NCI-H2171 treated with DMSO at 0.1 percent for 48 hours (cell line): ENCODE data around the gene TLK1.
"Not testable (repeated sequence)": the region's sequence is repeated elsewhere in the genome, so short reads cannot be mapped to it uniquely, and the experiment has no call there.

Experiments used
- DNase-seq: peaks from one replicate; lab custom pipeline; 2025; lab: John Stamatoyannopoulos, UW

Gene TLK1

DNA sequence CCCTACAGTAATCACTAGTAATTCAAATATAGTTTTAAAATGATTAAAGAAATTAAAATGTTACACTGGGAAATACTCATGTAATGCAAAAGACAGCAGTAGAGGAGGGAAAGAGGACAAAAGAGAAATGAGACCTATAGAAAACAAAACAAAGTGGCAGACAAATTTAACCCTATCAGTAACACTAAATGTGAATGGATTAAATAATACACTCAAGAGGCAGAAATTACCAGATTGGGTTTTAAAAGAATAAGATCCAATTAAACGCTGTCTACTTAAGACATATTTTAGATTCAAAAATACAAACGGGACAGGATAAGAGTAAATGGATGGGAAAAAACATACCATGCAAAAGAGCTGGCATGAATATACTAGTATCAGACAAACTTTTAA lies 17.0 kb downstream of the TLK1 start:
- no peak for DNase-seq

DNA sequence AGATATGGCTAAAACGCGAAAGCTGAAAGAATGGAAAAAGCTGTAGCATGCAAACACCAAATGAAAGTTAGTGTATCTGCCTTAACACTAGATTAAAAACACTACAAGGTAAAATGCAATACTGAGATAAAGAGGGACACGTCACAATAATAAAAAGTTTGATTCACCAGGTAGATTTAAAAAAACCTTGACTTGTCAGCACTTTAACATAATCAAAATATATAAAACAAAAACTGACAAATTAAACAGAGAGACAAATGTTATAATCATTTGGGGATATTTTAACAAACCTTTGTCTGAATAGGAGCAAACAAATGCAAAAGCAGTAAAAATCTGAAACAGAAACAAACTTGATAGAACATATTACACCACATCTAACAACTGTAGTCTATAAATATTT lies 18.3 kb downstream of the TLK1 start:
- DNase-seq = no peak

DNA sequence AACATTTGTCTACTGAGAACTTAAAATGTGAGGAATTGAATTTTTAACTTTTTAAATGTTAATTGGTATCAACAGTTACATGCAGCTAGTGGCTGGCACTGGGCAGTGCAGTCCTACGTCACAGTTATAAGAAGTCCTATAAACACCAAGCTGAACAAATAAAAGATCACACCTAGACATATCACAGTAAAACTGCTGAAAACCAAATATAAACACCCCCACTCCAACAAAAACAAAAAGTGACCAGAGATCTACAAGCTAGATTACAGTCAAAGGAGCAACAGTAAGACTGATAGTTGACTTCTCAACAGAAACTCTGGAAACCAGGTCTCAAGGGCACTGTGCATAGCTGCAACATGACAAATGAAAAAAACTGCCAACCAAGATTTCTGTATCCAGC lies 19.4 kb downstream of the TLK1 start:
- DNase-seq = no peak

DNA sequence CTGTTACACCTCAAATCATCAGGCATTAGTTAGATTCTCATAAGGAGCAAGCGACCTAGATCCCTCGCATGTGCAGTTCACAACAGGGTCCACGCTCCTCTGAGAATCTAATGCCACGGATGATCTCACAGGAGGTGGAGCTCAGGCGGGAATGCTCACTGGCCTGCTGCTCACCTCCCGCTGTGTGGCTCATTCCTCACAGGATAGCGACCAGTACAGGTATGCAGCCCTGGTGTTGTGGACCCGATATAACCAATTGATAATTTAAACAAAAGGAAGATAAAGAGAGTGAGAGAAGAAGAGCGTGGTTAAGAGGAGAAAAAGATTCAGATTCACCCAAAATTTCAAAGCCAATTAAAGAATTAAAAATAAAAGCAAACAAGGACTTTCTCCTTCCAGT lies 20.8 kb downstream of the TLK1 start:
- no peak for DNase-seq

DNA sequence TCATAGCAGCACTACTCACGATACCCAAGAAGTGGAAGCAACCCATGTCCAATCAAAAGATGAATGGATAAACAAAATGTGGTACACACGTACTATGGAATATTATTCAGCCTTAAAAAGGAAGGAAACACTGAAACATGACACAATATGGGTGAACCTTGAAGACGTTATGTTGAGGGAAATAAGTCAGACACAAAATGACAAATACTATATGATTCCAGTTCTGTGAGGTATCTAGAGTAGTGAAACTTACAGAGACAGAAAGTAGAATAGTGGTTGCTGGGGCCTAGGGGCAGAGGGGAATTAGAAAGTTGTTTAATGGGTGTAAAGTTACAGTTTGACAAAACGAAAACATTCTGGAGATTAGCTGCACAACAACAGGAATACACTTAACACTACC lies 24.7 kb downstream of the TLK1 start:
- no peak for DNase-seq

DNA sequence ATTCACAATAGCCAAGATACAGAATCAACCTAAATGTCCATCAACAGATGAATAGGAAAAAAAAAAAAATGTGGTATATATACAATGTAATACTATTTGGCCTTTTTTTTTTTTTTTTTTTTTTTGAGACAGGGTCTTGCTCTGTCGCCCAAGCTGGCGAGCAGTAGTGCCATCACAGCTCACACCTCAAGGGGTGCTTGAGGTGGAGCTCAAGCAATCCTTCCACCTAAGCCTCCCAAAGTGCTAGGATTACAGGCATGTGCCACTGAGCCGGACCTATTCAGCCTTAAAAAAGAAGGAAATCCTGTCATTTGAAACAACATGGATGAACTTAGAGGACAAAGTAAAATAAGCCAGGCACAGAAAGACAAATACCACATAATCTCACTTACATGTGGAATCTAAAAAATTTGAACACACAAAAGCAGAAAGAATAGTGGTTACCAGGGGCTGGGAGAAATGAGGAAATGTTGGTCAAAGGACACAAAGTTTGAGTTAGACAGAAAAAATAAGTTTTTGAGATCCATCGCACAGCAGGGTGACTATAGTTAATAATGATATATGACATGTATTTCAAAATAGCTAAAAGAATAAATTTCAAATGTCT lies 26.0 kb downstream of the TLK1 start:
- no peak for DNase-seq

DNA sequence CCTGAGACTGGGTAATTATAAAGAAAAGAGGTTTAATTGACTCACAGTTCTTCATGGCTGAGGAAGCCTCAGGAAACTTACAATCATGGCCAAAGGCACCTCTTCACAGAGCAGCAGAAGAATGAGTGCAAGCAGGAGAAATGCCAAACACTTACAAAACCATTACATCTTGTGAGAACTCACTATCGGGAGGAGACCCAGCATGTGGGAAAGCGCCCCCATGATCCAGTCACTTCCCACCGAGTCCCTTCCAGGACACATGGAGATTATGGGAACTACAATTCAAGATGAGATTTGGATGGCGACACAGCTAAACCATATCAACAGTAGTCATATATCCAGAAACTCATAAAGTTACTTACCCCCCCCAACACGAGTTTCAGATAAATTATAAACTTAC lies 28.6 kb downstream of the TLK1 start:
- DNase-seq = no peak

DNA sequence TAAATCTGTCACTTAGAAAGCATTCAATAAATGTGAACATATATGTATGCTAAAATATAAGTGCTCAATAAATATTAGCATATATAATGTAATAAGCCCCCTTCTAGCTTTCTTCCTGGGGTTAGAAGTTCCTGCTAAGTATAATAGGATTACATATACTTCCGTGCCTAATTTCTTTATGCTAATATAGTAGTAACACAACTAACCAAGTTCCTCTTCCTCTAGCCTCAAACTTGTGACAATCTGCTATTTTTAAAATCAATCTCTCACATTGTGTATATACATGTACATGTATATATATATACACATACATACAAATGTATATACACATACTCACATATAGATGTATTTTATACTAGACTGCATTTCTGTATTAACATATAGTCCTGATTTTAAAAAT lies 32.2 kb downstream of the TLK1 start:
- no peak for DNase-seq

DNA sequence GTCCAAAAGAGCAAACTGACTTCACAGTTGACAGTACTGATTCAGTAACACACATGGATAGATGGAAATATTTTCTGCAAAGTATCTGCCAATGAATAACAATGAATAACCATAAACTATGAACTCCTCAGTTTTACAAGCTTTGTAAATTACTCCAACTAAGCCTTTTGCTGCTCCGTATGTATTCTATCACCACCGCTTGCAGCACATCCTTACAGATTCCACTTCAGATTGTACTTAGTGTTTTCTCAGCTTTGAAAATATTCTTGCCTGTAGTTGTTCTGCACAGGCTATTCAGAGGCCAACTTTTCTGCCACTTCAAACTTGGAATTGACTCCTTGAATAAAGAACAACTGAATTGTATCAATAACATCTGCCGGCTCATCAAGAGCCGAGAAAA lies 36.2 kb downstream of the TLK1 start:
- no peak for DNase-seq

DNA sequence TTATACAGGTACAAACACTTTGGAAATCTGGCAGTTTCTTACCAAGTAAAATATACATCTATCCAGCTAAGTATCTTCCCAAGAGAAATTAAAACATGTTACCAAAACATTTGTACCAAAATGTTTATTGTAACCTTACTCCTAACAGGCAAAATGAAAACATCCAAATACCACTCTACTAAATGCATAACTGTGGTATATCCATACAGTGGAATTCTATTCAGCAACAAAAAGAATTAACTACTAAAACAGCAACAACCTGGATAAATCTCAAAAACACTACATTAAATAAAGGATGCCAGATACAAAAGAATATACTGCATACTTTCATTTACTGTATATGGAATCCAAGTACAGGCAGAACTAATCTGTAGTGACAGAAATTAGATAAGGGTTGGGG lies 51.1 kb downstream of the TLK1 start:
- DNase-seq = no peak

DNA sequence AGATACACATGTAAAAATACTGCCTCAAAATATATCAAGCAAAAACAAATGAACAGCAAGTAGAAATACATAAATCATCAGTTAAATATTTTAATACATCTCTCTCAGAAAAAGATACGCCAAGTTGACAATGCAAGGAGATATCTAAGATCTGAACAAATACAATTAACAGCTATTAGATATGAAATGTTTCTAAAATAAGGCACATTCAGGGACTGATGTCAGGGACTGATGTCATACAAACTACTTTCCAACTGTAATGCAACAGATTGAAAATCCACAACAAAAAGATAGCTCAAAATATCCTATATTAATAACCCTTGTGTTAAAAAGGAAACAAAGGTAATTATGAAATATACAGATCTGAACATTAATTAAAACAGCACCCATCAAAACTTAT lies 51.7 kb downstream of the TLK1 start:
- DNase-seq = no peak

DNA sequence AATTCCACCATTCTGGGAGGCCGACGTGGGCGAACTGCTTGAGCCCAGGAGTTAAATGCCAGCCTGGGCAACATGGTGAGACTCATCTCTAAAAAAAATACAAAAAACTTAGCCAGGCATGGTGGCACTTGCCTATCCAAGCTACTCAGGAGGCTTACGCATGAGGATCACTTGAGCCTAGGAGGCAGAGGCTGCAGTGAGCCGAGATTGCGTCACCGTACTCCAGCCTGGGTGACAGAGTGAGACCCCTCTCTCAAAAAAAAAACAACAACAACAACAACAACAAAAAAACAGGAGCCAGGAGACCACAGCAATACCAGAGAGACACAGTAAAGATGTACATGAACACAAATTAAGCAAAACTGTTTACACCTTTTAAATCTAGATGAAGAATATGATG lies 52.9 kb downstream of the TLK1 start:
- DNase-seq = no peak

DNA sequence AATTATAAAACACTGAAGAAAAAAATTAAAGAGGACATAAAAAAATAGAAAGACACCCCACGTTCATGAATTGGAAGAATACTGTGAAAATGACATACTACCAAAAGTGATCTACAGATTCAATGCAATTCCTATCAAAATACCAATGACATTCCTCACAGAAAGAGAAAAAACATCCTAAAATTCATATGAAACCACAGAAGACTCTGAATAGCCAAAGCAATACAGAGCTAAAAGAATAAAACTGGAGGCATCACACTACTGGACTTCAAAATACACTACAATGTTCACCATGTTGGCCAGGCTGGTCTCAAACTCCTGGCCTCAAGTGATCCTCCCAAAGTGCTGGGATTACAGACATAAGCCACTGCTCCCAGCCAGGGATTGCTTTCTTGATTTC lies 56.3 kb downstream of the TLK1 start:
- no peak for DNase-seq

DNA sequence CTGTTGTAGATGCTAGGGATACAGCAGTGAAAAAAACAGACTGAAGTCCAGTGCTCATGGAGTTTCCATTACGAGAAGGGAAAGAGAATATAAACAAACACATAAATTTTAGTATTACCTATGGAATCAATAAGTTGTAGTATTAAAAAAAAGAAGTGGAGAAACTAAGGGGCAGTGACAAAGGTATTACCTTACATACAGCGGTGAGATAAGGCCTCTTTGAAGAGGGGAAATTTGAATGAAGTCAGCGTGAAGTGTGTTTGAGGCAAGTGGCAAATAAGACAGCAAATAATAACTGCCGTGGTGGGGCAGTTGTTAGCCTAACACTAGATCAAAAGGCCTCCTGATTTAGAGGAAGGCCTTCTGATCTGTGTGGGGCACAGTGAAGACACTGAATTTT lies 57.9 kb downstream of the TLK1 start:
- no peak for DNase-seq

DNA sequence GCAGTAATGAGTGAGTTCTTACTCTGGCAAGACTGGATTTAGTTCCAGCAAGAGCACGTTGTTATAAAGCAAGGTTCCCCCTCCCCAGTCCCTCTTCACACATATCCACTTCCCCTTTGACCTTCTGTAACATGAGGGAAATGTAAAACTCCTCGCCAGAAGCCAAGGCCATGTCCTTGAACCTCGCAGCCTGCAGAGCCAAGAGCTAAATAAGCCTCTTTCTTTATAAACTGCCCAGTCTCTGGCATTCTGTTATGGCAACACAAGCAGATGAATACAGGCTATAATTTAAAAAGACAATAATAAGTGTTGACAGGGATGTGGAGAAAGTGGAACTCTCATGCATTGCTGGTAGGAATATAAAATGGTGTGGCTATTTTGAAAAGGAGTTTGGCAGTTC lies 60.3 kb downstream of the TLK1 start:
- no peak for DNase-seq

DNA sequence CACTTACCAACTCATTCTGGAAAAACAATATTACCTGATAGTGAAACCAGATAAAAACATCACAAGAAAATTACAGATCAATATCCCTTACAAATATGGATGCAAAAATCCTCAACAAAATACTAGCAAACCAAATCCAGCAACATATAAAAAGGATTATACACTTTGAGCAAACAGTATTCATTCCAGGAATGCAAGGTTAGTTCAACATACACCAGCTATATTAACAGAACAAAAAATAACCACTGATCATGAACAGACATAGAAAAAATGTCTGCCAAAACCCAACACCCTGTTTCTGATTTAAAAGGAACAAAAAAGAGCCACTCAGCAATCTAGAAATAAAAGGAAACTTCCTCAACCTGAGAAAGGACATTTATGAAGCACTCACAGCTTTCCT lies 62.1 kb downstream of the TLK1 start:
- DNase-seq = no peak

DNA sequence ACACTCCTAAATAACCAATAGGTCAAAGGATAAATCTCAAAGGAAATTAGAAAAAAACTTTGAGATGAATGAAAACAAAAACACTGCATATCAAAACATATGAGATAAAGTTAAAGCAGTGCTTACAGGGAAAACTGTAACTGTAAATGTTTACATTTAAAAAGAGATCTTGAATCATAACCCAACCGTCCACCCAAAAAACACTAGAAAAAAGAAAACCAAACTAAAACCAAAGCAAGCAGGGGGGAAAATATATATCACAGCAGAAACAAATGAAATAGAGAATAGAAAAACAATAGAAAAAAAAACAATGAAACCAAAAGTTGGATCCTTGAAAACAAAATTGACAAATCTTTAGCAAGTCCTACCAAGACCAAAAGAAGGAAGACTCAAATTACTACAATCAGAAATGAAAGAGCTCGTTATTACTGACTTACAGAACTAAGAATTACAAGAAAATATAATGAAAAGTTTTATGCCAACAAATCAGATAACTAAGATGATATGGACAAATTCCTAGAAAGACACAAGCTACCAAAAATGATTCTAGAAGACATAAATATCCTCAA lies 65.6 kb downstream of the TLK1 start:
- DNase-seq = no peak

DNA sequence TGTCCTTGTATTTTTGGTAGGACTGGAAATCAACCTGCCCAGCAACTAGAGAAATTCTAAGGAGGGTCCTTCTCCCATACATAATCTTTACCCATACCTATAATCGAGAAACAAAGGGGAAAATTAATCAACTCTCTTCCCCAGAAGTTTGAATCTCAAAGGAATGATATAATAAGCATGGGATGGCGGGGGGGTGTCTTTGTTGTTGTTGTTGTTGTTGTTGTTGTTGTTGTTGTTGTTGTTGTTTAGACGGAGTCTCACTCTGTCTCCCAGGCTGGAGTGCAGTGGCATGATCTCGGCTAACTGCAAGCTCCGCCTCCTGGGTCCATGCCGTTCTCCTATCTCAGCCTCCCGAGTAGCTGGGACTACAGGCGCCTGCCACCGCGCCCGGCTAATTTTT lies 69.2 kb downstream of the TLK1 start:
- DNase-seq = not testable (repeated sequence)

DNA sequence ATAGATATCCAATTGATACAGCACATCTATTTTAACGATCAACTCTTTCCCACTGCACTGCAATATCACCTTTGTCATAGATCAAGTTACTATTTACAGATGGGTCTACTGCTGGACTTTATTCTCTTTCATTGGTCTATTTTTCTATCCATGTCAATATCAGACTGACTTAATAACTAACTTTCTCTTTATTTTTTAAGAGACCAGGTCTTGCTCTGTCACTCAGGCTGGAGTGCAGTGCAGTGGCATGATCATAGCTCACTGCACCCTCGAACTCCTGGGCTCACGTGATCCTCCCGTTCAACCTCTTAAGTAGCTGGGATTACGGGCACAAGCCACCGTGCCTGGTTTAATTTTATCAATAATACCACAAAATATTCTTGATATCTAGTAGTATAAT lies 71.2 kb downstream of the TLK1 start:
- DNase-seq = no peak

DNA sequence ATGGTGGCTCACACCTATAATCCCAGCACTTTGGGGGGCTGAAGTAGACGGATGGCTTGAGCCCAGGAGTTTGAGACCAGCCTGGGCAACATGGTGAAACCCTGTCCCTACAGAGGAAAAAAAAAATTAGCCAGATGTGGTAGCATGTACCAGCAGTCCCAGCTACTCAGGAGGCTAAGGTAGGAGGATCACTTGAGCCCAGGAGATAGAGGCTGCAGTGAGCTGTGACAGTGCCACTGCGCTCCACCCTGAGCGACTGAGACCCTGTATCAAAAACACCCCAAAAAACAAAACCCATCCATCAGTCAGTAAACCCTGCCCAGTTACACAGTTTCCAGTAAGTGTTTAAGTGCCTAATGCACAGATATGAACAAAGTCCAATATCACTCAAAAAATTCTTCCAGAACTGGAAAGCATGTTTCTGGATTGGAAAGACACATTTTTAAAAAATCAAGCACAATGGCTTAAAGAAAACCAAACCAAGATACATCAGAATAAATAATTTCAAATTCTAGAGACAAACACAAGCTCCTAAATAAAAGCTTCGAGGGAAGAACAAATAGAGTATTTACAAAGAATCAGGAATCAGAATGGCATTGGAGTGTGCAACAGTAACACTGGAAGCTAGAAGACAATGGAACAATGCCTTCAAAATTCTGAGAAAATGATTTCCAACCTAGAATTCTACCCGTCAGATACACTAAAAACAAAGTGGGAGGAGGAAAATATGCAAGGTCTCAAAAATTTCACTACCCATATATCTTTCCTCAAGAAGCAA lies 72.4 kb downstream of the TLK1 start:
- no peak for DNase-seq

DNA sequence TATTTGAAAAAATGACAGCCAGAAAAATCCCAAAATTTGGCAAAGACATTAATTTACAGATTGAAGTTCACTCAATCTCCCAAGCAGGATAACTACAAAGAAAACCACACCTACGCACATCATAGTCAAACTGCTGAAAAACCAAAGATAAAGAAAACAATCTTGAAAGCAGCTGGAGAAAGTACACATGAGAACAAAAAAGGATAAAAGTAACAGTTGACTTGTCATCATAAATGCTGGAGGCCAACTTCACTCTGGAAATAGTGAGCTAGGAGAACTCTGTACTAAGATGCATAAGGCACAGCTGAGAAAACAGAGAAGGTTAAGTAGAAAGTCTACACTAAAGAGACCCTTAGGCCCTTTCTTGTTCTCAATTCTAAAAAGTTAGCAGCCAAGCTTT lies 73.1 kb downstream of the TLK1 start:
- DNase-seq = no peak

DNA sequence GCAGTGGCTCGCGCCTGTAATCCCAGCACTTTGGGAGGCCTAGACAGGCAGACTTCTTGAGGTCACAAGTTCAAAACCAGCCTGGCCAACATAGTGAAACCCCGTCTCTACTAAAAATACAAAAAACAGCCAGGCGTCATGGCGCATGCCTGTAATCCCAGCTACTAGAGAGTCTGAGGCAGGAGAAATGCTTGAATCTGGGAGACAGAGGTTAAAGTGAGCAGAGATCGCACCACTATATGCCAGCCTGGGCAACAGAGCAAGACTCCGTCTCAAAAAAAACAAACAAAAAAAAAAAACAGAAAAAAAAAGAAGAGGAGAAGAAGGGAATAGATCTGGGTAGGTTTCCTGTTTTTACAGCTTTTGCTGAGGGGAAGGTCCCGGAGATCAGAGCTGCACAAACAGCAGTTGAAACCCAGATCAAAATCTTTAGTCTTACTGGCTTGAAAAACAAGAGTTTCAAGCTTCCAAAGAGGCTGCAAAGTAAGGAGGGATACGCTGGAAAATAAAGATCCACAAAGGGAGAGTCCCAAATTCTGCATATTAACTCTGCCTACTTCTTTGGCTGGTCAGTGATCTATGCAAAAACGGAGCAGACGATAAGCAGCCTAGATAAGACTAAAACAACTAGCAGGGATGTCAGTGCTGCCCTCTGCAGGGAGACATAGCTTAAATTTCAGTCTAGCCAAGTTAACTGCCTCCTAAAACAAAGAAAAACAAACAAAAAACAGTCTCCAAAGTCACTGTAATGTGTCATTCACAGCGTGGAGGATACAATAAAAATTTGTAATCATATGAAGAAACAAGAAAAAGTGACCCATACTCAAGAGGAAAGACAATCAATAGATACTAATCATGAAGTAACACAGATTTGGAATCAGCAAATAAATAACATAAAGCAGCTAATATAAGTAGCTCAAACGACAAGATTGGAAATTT lies 74.1 kb downstream of the TLK1 start:
- DNase-seq = peak; percentile 7

DNA sequence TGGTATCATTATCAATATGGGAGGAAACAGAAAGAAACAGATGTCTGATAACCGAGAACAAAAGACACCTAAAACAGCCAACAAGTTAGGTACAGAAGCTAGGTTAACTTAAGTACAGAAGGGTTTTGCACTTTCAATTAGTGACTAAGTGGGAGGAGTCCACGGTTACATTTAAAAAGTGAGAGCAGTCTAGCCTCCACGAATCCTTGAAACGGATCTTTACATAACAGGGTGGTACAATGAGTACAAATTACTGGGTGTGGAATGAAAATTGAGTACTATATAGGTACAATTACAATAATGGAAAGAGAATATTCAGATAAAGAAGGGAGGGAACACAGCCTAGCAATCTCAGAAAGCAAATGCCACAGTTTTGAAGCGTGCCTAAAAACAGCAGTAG lies 76.6 kb downstream of the TLK1 start:
- DNase-seq = peak; percentile 11
